ENCODE data around the gene UBXN7.
"Not testable (repeated sequence)": the region's sequence is repeated elsewhere in the genome, so short reads cannot be mapped to it uniquely, and the experiment has no call there.

UBXN7 gene

GRCh38 chr3:196424421-196424820 lies 7.8 kb downstream of the UBXN7 start:
- Histone ChIP-seq H3K79me1 (ENCODE audit: low read length) (peaks cover 23% of the 10 kb centered on the region), H3K79me2 (ENCODE audit: control insufficient read depth, insufficient read depth, low read length) (peaks cover 74% of the 10 kb centered on the region)
- H3K4me1 ChIP-seq (ENCODE audit: control insufficient read depth, low read depth, low read length); H3K18ac ChIP-seq (ENCODE audit: low read length); H2AK5ac ChIP-seq (ENCODE audit: low read length); H4K5ac ChIP-seq (ENCODE audit: low read length); H3K27ac ChIP-seq (ENCODE audit: low read depth, low read length); H2BK5ac ChIP-seq (ENCODE audit: low read length); H4K8ac ChIP-seq (ENCODE audit: low read depth, low read length); H3K27me3 ChIP-seq (ENCODE audit: insufficient read depth, low read length, poor library complexity); H3K36me3 ChIP-seq (ENCODE audit: control insufficient read depth, insufficient read depth, low read length); H3K4me2 ChIP-seq (ENCODE audit: low read length); H3K56ac ChIP-seq (ENCODE audit: low read length); H3K9ac ChIP-seq (ENCODE audit: low read length); H2BK15ac ChIP-seq (replicated peaks; ENCODE audit: low read depth); H2BK120ac ChIP-seq (ENCODE audit: low read depth, low read length); H3K4me3 ChIP-seq (ENCODE audit: low read length); H3K4ac ChIP-seq (ENCODE audit: low read depth, low read length); H3K23ac ChIP-seq (ENCODE audit: low read length): not testable (repeated sequence)
- WGBS (ENCODE audit: extremely low coverage, insufficient coverage, low lambda C conversion rate) = no CpG with 5 or more reads among the region's 6 CpGs
- DNase-seq = peak; percentile 49

GRCh38 chr3:196423044-196423781 lies 9.0 kb downstream of the UBXN7 start:
- Histone ChIP-seq H3K56ac (ENCODE audit: low read length) (no peak overlapping the region), H3K79me1 (ENCODE audit: low read length) (peaks cover 24% of the 10 kb centered on the region), H3K36me3 (ENCODE audit: control insufficient read depth, insufficient read depth, low read length) (no peaks in the 10 kb centered on the region), H3K79me2 (ENCODE audit: control insufficient read depth, insufficient read depth, low read length) (peaks cover 77% of the 10 kb centered on the region), H3K4me1 (ENCODE audit: control insufficient read depth, low read depth, low read length) (peaks cover 3% of the 10 kb centered on the region), H2AK5ac (ENCODE audit: low read length) (no peak overlapping the region), H3K27ac (ENCODE audit: low read depth, low read length) (no peak overlapping the region), H3K23ac (ENCODE audit: low read length) (no peak overlapping the region), H3K4me2 (ENCODE audit: low read length) (no peak overlapping the region), H3K18ac (ENCODE audit: low read length) (no peak overlapping the region), H3K4ac (ENCODE audit: low read depth, low read length) (no peak overlapping the region), H4K8ac (ENCODE audit: low read depth, low read length) (no peak overlapping the region), H3K4me3 (ENCODE audit: low read length) (no peak overlapping the region), H2BK15ac (replicated peaks; ENCODE audit: low read depth) (no peak overlapping the region), H2BK120ac (ENCODE audit: low read depth, low read length) (no peak overlapping the region), H3K9ac (ENCODE audit: low read length) (no peak overlapping the region), H4K5ac (ENCODE audit: low read length) (no peak overlapping the region), H2BK5ac (ENCODE audit: low read length) (no peak overlapping the region), H3K27me3 (ENCODE audit: insufficient read depth, low read length, poor library complexity) (no peaks in the 10 kb centered on the region)
- WGBS (ENCODE audit: extremely low coverage, insufficient coverage, low lambda C conversion rate) = no CpG with 5 or more reads among the region's 10 CpGs
- no peak for DNase-seq

GRCh38 chr3:196421668-196422067 lies 10.6 kb downstream of the UBXN7 start:
- H3K36me3 ChIP-seq (ENCODE audit: control insufficient read depth, insufficient read depth, low read length); H3K18ac ChIP-seq (ENCODE audit: low read length); H3K56ac ChIP-seq (ENCODE audit: low read length); H2BK5ac ChIP-seq (ENCODE audit: low read length); H3K27ac ChIP-seq (ENCODE audit: low read depth, low read length); DNase-seq; H2BK120ac ChIP-seq (ENCODE audit: low read depth, low read length); H3K4ac ChIP-seq (ENCODE audit: low read depth, low read length); H4K8ac ChIP-seq (ENCODE audit: low read depth, low read length); H3K27me3 ChIP-seq (ENCODE audit: insufficient read depth, low read length, poor library complexity); H3K4me1 ChIP-seq (ENCODE audit: control insufficient read depth, low read depth, low read length); H4K5ac ChIP-seq (ENCODE audit: low read length); H3K4me2 ChIP-seq (ENCODE audit: low read length); H3K9ac ChIP-seq (ENCODE audit: low read length); H2AK5ac ChIP-seq (ENCODE audit: low read length); H2BK15ac ChIP-seq (replicated peaks; ENCODE audit: low read depth); H3K23ac ChIP-seq (ENCODE audit: low read length); H3K4me3 ChIP-seq (ENCODE audit: low read length): not testable (repeated sequence)
- Histone ChIP-seq H3K79me2 (ENCODE audit: control insufficient read depth, insufficient read depth, low read length) (peaks cover 70% of the 10 kb centered on the region), H3K79me1 (ENCODE audit: low read length) (peaks cover 22% of the 10 kb centered on the region)
- no CpG with 5 or more reads among the region's 5 CpGs for WGBS (ENCODE audit: extremely low coverage, insufficient coverage, low lambda C conversion rate)

- Histone ChIP-seq H3K36me3 (ENCODE audit: control insufficient read depth, insufficient read depth, low read length) (no peaks in the 10 kb centered on the region), H3K79me2 (ENCODE audit: control insufficient read depth, insufficient read depth, low read length) (peaks cover 65% of the 10 kb centered on the region), H4K8ac (ENCODE audit: low read depth, low read length) (no peak overlapping the region), H3K4ac (ENCODE audit: low read depth, low read length) (no peak overlapping the region), H3K23ac (ENCODE audit: low read length) (no peak overlapping the region), H3K4me1 (ENCODE audit: control insufficient read depth, low read depth, low read length) (peaks cover 3% of the 10 kb centered on the region), H2AK5ac (ENCODE audit: low read length) (no peak overlapping the region), H2BK120ac (ENCODE audit: low read depth, low read length) (no peak overlapping the region), H3K27me3 (ENCODE audit: insufficient read depth, low read length, poor library complexity) (no peaks in the 10 kb centered on the region), H2BK15ac (replicated peaks; ENCODE audit: low read depth) (no peak overlapping the region), H4K5ac (ENCODE audit: low read length) (no peak overlapping the region), H3K9ac (ENCODE audit: low read length) (no peak overlapping the region), H2BK5ac (ENCODE audit: low read length) (no peak overlapping the region), H3K4me2 (ENCODE audit: low read length) (no peak overlapping the region), H3K79me1 (ENCODE audit: low read length) (peaks cover 20% of the 10 kb centered on the region), H3K56ac (ENCODE audit: low read length) (no peak overlapping the region), H3K4me3 (ENCODE audit: low read length) (no peak overlapping the region), H3K27ac (ENCODE audit: low read depth, low read length) (no peak overlapping the region), H3K18ac (ENCODE audit: low read length) (no peak overlapping the region)
- no CpG with 5 or more reads among the region's 6 CpGs for WGBS (ENCODE audit: extremely low coverage, insufficient coverage, low lambda C conversion rate)
- DNase-seq = no peak
Observed at GRCh38 chr3:196419386-196419785, 12.8 kb downstream of the UBXN7 start.

- H4K5ac ChIP-seq (ENCODE audit: low read length) = no peak overlapping the region
- peaks cover 19% of the 10 kb centered on the region for H3K79me1 ChIP-seq (ENCODE audit: low read length)
- H3K23ac ChIP-seq (ENCODE audit: low read length) = no peak overlapping the region
- H3K9ac ChIP-seq (ENCODE audit: low read length) = no peak overlapping the region
- H3K4me1 ChIP-seq (ENCODE audit: control insufficient read depth, low read depth, low read length) = peaks cover 3% of the 10 kb centered on the region
- no peak overlapping the region for H3K4me2 ChIP-seq (ENCODE audit: low read length)
- H2BK5ac ChIP-seq (ENCODE audit: low read length) = no peak overlapping the region
- no peak overlapping the region for H2AK5ac ChIP-seq (ENCODE audit: low read length)
- DNase-seq = peak; percentile 7
- H3K27me3 ChIP-seq (ENCODE audit: insufficient read depth, low read length, poor library complexity) = no peaks in the 10 kb centered on the region
- no peak overlapping the region for H4K8ac ChIP-seq (ENCODE audit: low read depth, low read length)
- no peaks in the 10 kb centered on the region for H3K36me3 ChIP-seq (ENCODE audit: control insufficient read depth, insufficient read depth, low read length)
- H3K4me3 ChIP-seq (ENCODE audit: low read length) = no peak overlapping the region
- H3K79me2 ChIP-seq (ENCODE audit: control insufficient read depth, insufficient read depth, low read length) = peaks cover 64% of the 10 kb centered on the region
- H3K56ac ChIP-seq (ENCODE audit: low read length) = no peak overlapping the region
- no CpG with 5 or more reads among the region's 6 CpGs for WGBS (ENCODE audit: extremely low coverage, insufficient coverage, low lambda C conversion rate)
- H3K27ac ChIP-seq (ENCODE audit: low read depth, low read length) = no peak overlapping the region
- H2BK15ac ChIP-seq (replicated peaks; ENCODE audit: low read depth) = no peak overlapping the region
- H3K4ac ChIP-seq (ENCODE audit: low read depth, low read length) = no peak overlapping the region
- H3K18ac ChIP-seq (ENCODE audit: low read length) = no peak overlapping the region
- H2BK120ac ChIP-seq (ENCODE audit: low read depth, low read length) = no peak overlapping the region
Observed at GRCh38 chr3:196418601-196419000, 13.6 kb downstream of the UBXN7 start.

GRCh38 chr3:196414469-196414868 lies 17.8 kb downstream of the UBXN7 start:
- H4K8ac ChIP-seq (ENCODE audit: low read depth, low read length) = no peak overlapping the region
- no peak overlapping the region for H3K23ac ChIP-seq (ENCODE audit: low read length)
- H3K9ac ChIP-seq (ENCODE audit: low read length) = no peak overlapping the region
- no peak overlapping the region for H3K18ac ChIP-seq (ENCODE audit: low read length)
- H3K79me2 ChIP-seq (ENCODE audit: control insufficient read depth, insufficient read depth, low read length) = peaks cover 55% of the 10 kb centered on the region
- H2BK5ac ChIP-seq (ENCODE audit: low read length) = no peak overlapping the region
- no peak overlapping the region for H2AK5ac ChIP-seq (ENCODE audit: low read length)
- no peak overlapping the region for H3K4me2 ChIP-seq (ENCODE audit: low read length)
- H3K4me3 ChIP-seq (ENCODE audit: low read length) = no peak overlapping the region
- no peak for DNase-seq
- no peak overlapping the region for H3K56ac ChIP-seq (ENCODE audit: low read length)
- no CpG with 5 or more reads among the region's 3 CpGs for WGBS (ENCODE audit: extremely low coverage, insufficient coverage, low lambda C conversion rate)
- no peak overlapping the region for H2BK120ac ChIP-seq (ENCODE audit: low read depth, low read length)
- no peak overlapping the region for H3K27ac ChIP-seq (ENCODE audit: low read depth, low read length)
- H3K27me3 ChIP-seq (ENCODE audit: insufficient read depth, low read length, poor library complexity) = no peaks in the 10 kb centered on the region
- H3K79me1 ChIP-seq (ENCODE audit: low read length) = peaks cover 13% of the 10 kb centered on the region
- H3K4me1 ChIP-seq (ENCODE audit: control insufficient read depth, low read depth, low read length) = no peaks in the 10 kb centered on the region
- H3K36me3 ChIP-seq (ENCODE audit: control insufficient read depth, insufficient read depth, low read length) = no peaks in the 10 kb centered on the region
- H4K5ac ChIP-seq (ENCODE audit: low read length) = no peak overlapping the region
- no peak overlapping the region for H3K4ac ChIP-seq (ENCODE audit: low read depth, low read length)
- no peak overlapping the region for H2BK15ac ChIP-seq (replicated peaks; ENCODE audit: low read depth)

Data from mesendoderm (in vitro differentiated cells).